Peyer's patch (tissue), 4 donors: Measurements from ENCODE around the gene TAF3.

Experiments
- POLR2A ChIP-seq, 2 donors: fragments of 450-650 bp; IDR thresholded peaks; one replicate each; pipeline ENCODE4 v1.5.1; 2017; ENCODE audit warnings: antibody characterized with exemption in 2 of 2, mild to moderate bottlenecking in 2 of 2, moderate library complexity in 2 of 2
- TF ChIP-seq, protein P1 (sequence below), 6 experiments: fragments of 450-650 bp in 4 of 6; fragments of 200-600 bp in 2 of 6; sonication (generic) in 1 of 6; IDR thresholded peaks; one replicate each; pipeline ENCODE4 v1.5.1; 2017 to 2019; ENCODE audit warnings: antibody characterized with exemption in 6 of 6, mild to moderate bottlenecking in 3 of 6, moderate library complexity in 1 of 6

DNA sequence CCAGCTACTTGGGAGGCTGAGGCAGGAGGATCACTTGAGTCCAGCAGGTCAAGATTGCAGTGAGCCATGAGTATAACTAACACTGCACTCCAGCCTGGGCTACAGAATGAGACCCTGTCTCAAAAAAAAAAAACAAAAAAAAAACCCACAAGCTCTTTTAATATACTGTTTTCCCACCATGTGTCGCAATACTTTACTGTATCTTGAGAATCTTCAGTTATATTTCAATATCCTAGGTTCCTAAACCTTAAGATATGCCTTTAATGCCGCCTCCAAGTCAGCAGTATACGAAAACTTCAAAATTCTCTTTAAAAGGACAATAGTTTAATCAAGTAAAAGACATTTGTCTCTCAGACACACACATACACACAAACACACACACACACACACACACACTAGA is 62.8 kb downstream of the TAF3 start:
- TF ChIP-seq, protein P1, sequence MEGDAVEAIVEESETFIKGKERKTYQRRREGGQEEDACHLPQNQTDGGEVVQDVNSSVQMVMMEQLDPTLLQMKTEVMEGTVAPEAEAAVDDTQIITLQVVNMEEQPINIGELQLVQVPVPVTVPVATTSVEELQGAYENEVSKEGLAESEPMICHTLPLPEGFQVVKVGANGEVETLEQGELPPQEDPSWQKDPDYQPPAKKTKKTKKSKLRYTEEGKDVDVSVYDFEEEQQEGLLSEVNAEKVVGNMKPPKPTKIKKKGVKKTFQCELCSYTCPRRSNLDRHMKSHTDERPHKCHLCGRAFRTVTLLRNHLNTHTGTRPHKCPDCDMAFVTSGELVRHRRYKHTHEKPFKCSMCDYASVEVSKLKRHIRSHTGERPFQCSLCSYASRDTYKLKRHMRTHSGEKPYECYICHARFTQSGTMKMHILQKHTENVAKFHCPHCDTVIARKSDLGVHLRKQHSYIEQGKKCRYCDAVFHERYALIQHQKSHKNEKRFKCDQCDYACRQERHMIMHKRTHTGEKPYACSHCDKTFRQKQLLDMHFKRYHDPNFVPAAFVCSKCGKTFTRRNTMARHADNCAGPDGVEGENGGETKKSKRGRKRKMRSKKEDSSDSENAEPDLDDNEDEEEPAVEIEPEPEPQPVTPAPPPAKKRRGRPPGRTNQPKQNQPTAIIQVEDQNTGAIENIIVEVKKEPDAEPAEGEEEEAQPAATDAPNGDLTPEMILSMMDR (IDR thresholded peaks at IDR 0.05) = no peak
- no peak for TF ChIP-seq POLR2A (IDR thresholded peaks at IDR 0.05)
